ENCODE measurements around the gene TRPM3.

TRPM3 gene

GRCh38 chr9:70597886-70598285 is 523.5 kb downstream of the TRPM3 start:
- DNase-seq, result no peak

- DNase-seq, result no peak
Observed at GRCh38 chr9:70595211-70595610, 526.2 kb downstream of the TRPM3 start.

GRCh38 chr9:70594386-70594944 is 527.0 kb downstream of the TRPM3 start:
- no peak for DNase-seq

GRCh38 chr9:70593241-70593640 is 528.2 kb downstream of the TRPM3 start:
- DNase-seq, result no peak

- DNase-seq, result no peak
Observed at GRCh38 chr9:70590315-70590677, 531.1 kb downstream of the TRPM3 start.

- DNase-seq, result no peak
Observed at GRCh38 chr9:70589571-70590314, 531.7 kb downstream of the TRPM3 start.

GRCh38 chr9:70588999-70589398 is 532.4 kb downstream of the TRPM3 start:
- DNase-seq, result no peak

GRCh38 chr9:70588381-70588780 is 533.0 kb downstream of the TRPM3 start:
- DNase-seq, result no peak

GRCh38 chr9:70587201-70587600 is 534.2 kb downstream of the TRPM3 start:
- no peak for DNase-seq

GRCh38 chr9:70586476-70586875 is 534.9 kb downstream of the TRPM3 start:
- DNase-seq, result no peak

GRCh38 chr9:70581955-70582350 is 539.5 kb downstream of the TRPM3 start:
- no peak for DNase-seq

GRCh38 chr9:70581214-70581954 is 540.0 kb downstream of the TRPM3 start:
- no peak for DNase-seq

GRCh38 chr9:70580606-70581195 is 540.7 kb downstream of the TRPM3 start:
- DNase-seq, result no peak

- no peak for DNase-seq
Observed at GRCh38 chr9:70579686-70580085, 541.7 kb downstream of the TRPM3 start.

- no peak for DNase-seq
Observed at GRCh38 chr9:70578720-70579119, 542.7 kb downstream of the TRPM3 start.

GRCh38 chr9:70577671-70578070 is 543.8 kb downstream of the TRPM3 start:
- no peak for DNase-seq

- DNase-seq, result no peak
Observed at GRCh38 chr9:70576116-70576515, 545.3 kb downstream of the TRPM3 start.

GRCh38 chr9:70574151-70574837 is 547.1 kb downstream of the TRPM3 start:
- no peak for DNase-seq

- DNase-seq, result no peak
Observed at GRCh38 chr9:70573308-70573707, 548.1 kb downstream of the TRPM3 start.

- DNase-seq, result no peak
Observed at GRCh38 chr9:70571258-70571657, 550.2 kb downstream of the TRPM3 start.

GRCh38 chr9:70569791-70570190 is 551.6 kb downstream of the TRPM3 start:
- no peak for DNase-seq

GRCh38 chr9:70569070-70569772 is 552.2 kb downstream of the TRPM3 start:
- DNase-seq, result no peak

- no peak for DNase-seq
Observed at GRCh38 chr9:70567511-70567910, 553.9 kb downstream of the TRPM3 start.
